GM19023 (cell line): ENCODE results near the gene DCAF6.
"Not testable (repeated sequence)": the region's sequence is repeated elsewhere in the genome, so short reads cannot be mapped to it uniquely, and the experiment has no call there.

Experiments used
- ATAC-seq: cut with Tn5 transposase; IDR thresholded peaks from one replicate; pipeline ENCODE4 v1.9.1; 2021; ENCODE audit warnings: mild to moderate bottlenecking, moderate library complexity; ENCODE audit not compliant: unreplicated experiment

Gene DCAF6

DNA sequence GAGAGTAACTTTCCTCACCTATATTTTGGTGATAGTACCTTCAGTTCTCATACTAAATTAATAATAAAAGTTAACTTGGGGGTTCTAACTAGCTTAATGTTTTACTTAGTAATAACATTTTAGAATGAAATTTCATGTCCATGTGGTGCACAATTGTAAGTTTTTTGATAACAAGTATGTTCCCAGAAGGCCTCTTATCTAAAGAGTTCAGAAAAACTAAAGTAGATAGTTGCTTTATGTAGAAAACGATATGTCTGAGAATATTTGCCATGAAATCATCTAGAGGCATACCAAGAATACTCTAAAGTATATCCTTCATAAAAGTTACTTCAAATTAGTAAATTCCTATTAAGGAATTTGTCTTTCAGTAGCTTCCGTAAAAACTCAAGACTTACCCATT lies 12.4 kb upstream of the DCAF6 start:
- no peak for ATAC-seq

DNA sequence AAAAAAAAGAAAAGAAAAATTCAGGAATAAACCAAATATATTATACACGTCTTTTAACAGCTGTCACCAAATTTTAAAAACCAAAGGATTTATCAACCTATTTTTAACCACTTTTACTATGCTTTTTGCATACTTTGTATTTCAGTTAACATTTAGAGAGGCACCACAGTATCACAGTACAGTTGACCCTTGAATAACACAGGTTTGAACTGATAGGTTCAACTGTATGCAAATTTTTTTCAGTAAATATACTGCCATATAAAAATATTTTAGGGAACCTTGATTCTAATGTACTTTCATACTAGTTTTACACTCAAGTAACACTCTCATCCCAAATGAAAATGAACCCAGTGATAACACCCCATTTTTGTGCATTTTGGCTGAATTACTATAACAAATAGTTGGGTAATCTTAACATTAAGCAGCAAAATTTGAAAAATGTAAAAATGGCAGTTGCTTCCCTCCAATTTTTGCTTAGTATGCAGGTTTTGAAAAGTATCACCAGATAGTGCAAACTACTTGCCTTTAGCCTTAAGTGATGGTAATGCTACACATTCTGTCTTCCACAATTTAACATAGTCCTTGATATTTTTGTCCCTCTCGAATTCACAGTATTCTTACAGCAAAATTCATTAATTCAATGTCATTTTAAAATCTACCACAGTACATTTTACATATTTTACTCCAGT lies 11.8 kb upstream of the DCAF6 start:
- ATAC-seq: no peak

DNA sequence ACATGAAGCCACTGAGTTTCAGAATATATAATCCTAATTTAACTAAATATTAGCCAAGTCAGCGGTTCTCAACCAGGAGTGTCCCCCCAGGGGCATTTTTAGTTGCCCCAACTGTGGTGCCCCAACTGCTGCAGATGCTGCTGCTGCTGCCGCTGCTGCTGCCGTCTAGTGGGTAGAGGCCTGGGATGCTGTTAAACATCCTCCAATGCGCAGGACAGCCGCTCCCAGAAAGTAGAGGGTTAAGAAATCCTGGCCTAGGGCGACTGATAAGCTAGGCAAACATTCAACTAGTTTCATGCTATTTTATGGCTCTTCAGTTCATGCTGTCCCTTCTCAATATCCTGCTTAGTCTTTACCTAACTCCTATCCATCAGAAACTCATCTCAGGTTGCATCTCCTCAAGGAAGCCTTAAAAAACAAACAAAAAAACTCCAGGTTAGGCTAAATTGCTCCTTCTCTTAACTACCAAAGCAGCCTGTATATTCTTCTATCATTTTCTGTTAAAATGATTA lies 9.9 kb upstream of the DCAF6 start:
- ATAC-seq: no peak

DNA sequence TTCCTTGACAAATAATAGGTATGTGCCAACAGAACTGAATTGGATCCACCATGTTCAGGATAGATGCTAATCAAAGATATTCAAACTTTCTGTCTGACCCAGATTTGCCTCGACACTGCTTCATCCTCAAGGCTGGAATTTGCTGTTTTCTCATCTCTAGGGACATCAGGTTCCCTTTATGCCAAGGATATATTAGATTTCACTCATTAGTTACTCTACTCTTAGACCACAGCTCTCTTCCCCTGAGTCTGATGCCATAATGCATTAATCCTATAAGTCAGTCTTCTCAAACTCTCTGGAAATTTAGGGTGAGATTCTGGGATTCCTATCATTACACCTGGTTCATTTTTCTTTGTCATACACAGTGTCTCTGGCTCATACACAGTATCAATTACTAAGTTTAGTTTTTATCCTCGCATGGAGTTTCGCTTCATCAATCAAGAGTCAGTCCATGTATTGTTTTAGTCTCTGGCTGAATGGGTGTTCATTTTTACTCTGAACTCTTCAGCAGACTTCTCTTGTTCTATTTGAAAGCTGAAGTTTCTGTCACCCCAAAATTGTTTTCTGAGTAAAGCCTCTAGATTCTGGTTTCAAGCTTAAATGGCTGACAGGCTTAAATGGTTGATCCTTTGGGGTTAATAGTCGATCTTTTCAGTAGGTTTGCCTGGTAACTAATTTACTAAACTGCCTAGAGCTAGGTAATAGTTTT lies 9.3 kb upstream of the DCAF6 start:
- no peak for ATAC-seq

DNA sequence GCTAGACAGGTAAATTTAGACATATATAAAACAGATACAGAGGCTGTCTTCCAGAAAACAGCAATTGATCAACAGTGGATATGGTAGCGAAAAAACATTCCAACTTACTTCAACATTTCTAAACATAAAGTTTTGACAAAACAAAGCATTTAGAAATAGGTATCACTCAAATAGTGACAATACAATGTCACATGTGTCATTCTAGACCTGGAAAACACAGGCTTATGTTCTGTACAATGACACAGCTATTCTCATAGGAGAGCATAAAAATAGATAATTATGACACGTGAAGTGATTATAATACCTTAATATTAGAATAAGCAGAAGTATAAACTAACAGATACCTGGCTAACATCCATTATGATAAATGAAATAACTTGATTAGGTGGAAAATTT lies 8.0 kb upstream of the DCAF6 start:
- ATAC-seq: no peak

DNA sequence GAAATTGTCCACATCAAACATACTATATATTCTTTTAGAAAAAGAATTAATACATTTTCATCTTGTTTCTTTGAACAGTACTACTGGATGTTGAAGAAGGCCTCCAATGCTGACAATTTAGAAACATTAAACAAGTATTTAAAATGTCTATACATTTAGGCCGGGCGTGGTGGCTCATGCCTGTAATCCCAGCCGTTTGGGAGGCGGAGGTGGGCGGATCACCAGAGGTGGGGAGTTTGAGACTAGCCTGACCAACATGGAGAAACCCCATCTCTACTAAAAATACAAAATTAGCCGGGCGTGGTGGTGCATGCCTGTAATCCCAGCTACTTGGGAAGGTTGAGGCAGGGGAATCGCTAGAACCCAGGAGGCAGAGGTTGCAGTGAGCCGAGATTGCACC lies 7.6 kb upstream of the DCAF6 start:
- not testable (repeated sequence) for ATAC-seq

DNA sequence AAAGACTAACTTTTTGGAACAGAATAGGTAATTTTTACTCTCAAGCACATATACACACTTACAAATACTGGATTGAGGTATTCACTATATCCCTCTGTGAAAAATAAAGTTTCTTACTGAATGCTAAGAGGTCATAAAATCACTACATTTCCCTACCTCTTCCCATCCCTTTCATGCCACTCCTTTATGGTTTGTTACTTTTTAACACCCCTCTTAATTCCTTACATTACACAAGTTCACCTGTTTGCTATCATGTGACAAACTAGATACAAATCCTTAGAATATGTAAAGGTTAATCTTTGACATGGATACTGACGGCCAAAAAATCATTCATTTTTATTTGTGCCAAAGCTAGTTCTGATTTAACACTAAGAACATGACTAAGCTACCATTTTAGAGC lies 6.8 kb upstream of the DCAF6 start:
- no peak for ATAC-seq

DNA sequence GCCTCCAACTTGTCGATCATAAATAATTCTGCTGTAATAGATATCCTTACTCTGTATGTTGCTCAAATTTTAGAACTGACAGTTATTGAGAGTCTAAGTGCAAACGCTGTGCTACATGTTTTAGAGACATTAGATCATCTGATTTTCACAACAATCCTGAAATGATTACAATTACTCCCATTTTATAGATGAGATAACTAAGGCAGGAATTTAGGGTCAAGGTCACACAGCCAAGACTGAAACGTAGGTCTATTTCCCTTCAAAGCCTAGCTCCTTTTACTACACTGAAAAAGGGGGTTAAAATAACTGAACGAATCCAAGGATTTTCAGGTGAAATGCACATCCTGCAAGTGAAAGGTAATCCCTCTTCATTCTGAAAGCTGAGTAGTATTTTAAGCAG lies 2.7 kb upstream of the DCAF6 start:
- no peak for ATAC-seq

DNA sequence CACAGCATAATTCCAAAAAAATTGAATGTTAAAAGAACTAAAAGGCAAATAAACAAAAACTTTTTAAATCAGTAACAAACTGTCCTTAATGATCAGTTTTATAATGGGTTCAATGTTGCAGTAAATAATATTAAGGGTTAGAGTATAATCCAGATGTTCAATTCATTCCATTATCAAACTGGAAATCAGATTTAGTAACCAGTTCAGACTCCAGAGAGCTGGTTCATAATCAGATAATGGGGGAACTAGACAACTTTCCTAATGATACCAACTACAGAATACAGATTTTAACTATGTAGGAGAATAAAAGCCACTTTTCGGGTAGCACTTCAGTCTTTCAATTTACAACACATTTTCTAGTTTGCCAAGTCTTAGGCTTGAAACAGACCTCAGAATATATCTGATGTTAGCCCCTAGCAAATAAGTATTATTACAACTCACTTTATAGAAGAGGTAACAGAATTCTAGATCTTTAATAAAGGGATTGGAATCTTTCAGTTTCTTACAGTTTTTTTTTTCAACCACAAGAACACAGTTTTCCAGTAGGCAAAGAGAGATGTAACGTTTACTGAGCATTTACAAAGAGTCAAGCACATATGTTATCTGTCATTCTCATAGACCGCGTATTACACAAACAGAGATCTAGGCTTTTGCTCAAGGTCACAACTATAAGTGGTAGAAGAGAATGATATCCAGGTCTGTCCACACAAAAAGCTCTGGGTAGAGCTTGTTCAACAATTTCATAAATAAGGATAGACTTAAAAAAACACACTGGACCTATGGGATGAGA lies 1.9 kb upstream of the DCAF6 start:
- ATAC-seq: no peak

DNA sequence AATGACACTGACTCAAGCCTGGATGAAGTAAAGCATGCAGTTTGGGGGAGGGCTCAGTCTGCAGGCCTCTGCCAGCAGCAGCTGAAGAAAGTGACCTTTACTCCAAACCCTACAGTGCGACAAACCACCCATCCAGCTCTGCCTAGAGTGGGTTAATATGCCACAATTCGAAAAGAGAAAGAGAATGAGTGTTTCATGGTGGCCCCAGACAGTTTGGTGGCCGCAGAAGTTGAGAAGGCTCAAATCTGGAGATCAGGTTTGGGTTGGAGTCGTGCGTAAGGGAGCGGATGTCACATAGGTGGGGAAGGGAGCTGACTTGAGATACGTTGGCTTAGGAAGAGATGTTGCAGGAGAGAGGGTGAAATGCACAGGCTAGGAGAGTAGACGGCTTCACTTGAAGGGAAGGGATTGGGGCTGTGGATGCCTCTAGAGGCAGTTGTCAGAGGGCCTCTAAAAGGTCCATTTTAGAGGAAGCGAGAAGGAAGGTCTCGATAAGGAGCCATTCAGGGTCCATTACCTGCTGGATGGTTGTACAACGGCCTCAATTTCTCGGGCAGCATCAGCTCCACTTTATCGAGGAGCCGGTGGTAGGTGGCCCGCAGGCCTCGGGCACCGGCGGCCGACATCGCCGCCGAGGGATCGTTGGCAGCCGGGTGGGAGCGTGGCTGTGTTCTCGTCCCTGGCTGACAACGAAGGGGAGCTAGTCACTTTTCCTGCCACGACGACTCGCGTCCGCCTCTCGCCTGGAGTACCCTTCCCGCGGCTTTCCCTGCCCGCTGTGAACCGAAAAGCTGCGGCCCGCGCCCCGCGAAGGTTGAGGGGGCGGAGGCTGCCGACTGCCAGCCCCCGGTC lies 1.0 kb upstream of the DCAF6 start:
- ATAC-seq: peak; percentile 5

DNA sequence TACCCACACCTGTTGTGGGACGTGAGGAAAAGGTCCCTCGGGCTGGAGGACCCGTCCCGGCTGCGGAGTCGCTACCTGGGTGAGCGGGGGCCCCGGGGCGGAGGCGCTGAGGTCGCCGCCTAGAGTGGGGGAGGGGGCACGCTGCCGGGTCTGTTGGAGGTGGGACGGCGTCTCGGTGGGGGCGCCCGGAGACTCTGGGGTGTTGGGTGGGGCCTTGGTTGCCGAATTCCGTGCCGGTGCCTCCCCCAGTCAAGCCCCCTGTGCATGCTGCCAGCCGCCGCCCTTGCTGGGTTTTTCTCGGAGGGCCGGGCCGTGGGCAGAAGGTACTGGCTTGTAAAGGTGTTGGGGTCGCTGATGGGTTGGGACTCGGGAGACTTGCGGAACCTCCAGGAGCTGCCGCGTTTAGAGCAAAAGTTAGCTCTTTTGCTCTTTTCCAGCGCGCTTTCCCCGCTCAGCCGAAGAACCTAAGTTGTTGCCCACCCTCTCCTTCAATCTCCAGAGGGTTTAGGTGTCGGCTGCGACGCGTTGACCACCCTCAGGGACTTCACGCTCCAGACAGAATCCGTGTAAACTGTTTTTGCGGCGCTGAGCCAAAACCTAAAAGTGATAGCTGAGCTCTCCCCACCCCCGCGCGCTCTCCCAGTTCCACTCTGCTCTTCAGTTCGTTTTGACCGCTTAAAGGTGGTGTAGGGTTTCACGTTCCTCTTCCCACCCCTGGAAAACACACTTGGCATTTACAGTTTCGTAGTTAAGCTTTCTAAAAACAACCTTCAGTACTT lies 636 bp downstream of the DCAF6 start, which contains the start of gene MPC2:
MPC2 (minus strand) TSS at position 143 of the 779 bp plus-strand sequence. CDS start 1,231 bp downstream, outside the sequence.
- peak; percentile 13 for ATAC-seq

DNA sequence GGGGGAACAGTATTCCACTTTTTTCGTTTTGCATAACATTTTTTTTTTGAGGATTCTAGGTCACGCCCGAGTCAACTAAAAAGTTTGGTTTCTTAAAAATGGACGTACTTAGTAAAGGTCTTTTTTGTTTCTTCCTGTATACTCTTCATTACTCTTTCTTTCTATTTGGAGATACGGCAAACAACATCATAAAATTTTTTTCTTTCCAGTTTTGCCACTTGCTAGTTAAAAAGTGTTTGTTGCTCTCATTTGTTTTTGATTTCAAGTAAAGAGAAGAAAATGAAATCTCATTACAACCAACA lies 1.2 kb downstream of the DCAF6 start:
- ATAC-seq: no peak

DNA sequence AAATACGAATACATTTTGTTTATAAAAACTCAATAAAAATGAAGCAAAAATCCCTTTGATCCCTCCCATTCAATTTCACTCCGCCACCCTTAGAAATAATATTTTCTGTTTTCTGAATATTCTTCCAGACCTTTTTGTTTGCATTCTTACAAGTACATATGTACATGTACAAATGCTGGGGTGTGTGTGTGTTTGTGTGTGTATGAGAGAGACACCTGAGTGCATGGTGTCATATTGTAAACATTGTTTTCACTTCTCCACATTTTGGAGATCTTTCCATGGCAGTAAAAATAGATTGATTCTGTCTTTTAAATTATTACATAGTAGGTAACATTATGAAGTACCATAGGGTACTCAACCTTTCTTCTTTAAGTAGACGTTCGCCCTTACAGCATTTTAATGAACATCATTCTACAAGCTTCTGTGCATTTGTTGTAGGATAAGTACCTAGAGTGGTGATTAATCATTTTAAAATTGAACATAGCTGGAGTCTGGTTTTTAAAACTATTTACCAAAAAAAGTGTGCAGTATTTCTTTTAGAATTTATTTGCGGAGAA lies 1.7 kb downstream of the DCAF6 start:
- ATAC-seq: no peak

DNA sequence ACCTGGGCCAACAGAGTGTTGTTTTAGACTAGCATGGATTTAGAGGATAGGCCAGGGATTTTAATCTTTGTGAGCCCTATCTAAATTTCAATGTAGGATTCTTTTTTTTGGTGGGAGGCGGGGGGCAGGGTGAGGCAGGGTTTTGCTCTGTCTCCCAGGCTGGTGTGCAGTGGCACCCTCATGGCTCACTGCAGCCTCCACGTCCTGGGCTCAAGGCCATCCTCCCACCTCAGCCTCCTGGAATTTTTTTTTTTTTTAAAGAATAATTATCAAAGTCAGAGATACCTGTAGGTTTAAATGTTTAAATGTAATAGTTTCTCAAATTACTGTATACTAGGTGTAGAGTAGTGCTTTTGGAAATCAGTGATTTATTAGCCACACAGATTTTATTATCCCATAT lies 3.8 kb downstream of the DCAF6 start:
- ATAC-seq: no peak

DNA sequence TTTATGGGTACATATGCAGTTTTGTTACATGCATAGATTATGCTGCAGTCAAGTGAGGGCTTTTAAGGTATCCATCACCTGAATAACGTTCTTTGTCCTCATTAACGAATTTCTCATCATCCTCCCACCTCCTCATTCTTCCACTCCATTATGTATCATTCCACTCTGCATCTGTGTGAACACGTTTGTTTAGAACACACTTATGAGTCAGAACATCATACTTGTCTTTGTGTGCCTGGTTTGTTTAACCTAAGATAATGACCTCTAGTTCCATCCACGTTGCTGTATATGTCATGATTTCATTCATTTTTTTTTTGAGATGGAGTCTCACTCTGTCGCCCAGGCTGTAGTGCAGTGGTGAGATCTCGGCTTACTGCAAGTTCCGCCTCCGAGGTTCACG lies 7.1 kb downstream of the DCAF6 start:
- ATAC-seq: no peak

DNA sequence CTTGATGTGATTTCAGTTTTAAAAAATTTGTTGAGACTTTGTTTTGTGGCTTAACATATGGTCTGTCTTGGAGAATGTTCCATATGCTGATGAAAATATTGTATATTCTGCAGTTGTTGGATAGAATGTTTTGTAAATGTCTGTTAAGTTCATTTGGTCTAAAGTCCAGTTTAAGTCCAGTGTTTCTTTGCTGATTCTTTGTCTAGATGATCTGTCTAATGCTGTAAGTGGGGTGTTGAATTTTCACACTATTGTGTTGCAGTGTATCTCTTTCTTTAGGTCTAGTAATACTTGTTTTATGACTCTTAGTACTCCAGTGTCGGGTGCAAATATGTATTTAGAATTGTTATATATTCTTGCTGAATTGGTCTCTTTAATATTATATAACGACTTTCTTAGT lies 11.2 kb downstream of the DCAF6 start:
- no peak for ATAC-seq

DNA sequence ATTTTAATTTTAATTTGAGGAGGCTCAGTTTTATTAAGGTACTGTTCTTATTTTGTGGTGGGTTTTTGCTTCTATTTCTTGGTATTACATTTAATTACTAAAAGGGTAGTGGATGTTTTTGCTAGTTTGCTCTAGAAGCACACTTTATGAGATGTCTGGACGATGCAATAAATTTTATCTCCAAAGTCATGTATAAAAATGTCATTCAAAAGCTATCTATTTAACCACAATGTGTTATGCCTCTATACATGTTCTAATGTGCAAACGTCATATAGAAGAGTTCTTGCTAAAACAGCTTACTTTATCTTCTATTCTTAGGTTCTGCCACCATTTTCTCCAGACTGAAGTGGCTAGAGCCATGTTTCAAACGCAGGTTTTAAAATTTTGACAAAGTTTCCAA lies 13.3 kb downstream of the DCAF6 start:
- ATAC-seq: no peak

DNA sequence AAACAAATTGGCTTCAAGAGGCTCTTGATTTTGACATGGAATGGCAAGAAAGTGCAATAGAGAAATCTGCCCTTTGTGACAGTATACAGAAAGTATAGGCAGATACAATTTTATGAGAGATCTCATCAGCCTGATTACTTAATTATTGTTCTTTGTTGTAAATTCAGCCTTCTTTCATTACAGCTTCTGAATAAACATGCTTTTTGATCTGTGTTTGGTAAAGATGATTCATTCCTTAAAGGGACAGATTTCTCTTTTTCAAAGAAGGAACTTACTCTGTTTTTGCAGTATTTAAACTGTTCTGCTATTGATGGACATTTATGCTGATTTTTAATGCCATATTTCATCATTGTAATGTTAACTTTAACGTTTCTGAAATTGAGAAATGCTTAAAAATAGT lies 14.1 kb downstream of the DCAF6 start:
- no peak for ATAC-seq

DNA sequence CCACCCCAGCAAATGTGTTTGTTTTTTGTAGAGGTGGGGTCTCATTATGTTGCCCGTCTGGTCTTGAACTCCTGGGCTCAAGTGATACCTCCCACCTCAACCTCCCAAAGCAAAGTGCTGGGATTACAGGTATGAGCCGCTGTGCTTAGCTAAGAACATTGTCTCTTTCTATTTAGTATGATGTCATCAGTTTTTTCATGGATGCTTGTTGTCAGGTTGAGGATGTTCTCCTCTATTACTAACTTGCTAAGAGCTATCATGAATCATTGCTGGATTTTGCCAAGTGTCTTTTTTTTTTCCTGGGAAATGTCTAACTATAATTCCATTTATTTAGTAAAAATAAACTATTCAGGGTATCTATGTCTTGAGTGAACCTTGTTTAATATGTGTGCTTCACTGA lies 19.4 kb downstream of the DCAF6 start:
- no peak for ATAC-seq

DNA sequence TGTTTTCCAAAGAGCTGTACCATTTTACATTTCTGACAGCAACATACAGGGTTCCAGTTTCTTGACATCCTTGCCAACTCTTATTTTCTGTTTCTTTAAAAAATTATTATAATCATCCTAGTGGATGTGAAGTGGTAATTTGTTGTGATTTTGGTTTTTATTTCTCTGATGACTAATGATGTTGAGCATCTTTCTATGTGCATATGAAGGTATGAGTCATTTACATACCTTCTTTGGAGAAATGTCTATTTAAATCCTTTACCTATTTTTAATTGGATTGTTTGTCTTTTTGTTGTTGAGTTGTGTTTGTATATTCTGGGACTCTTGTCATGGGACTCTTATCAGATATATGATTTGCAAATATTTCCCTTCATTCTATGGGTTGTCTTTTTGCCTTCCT lies 21.2 kb downstream of the DCAF6 start:
- ATAC-seq: no peak
